ENCODE measurements around the gene EIF3F.
"Not testable (repeated sequence)": the region's sequence is repeated elsewhere in the genome, so short reads cannot be mapped to it uniquely, and the experiment has no call there.

DNA sequence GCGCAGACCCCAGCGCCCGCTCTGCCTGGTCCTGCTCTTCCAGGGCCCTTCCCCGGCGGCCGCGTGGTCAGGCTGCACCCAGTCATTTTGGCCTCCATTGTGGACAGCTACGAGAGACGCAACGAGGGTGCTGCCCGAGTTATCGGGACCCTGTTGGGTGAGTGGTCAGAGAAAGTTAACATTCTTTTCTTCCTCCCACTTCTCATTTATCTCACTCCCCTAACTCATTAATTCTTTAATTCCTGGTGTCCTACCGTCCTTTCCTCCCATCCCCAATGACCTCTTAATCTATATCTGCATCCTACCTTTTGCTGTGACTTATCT lies 385 bp downstream of the EIF3F start:
- TF ChIP-seq, protein P1, sequence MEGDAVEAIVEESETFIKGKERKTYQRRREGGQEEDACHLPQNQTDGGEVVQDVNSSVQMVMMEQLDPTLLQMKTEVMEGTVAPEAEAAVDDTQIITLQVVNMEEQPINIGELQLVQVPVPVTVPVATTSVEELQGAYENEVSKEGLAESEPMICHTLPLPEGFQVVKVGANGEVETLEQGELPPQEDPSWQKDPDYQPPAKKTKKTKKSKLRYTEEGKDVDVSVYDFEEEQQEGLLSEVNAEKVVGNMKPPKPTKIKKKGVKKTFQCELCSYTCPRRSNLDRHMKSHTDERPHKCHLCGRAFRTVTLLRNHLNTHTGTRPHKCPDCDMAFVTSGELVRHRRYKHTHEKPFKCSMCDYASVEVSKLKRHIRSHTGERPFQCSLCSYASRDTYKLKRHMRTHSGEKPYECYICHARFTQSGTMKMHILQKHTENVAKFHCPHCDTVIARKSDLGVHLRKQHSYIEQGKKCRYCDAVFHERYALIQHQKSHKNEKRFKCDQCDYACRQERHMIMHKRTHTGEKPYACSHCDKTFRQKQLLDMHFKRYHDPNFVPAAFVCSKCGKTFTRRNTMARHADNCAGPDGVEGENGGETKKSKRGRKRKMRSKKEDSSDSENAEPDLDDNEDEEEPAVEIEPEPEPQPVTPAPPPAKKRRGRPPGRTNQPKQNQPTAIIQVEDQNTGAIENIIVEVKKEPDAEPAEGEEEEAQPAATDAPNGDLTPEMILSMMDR (IDR thresholded peaks at IDR 0.05), result not testable (repeated sequence)
- TF ChIP-seq POLR2A (IDR thresholded peaks at IDR 0.05; ENCODE audit: low read length); FOSB (CRISPR knock-in tag; IDR thresholded peaks at IDR 0.05); SMC3 (IDR thresholded peaks at IDR 0.05): not testable (repeated sequence)

Data from A549 (cell line).